ENCODE measurements around the gene LPP. TPM values are rescaled to one million over a fixed set of nuclear protein-coding genes. Genes with fewer than 3 reads are reported as not detected.

The LPP gene
- total and polyA plus RNA-seq, 4 donors: 11.1 to 219 (median 66.5) TPM

DNA sequence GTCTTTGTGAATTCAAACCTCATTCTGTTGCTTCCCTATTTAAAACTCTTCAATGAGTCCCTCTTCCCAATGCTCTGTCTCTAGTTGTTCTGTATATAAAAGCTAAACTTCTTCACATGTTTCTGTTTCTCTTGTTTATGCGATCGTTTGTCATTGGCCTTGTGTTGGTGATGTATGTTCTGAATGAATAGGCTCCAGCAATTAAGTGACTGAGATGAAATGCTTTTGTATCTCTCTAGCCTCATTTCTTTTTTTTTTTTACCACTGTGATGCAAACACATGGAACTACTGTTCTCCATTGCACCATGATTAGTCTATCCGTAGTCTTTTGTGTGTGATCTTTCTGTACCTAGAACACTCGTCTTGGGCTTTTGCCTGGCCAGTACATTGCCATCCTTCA is 637.4 kb downstream of the LPP start:
- TF ChIP-seq, protein P1, sequence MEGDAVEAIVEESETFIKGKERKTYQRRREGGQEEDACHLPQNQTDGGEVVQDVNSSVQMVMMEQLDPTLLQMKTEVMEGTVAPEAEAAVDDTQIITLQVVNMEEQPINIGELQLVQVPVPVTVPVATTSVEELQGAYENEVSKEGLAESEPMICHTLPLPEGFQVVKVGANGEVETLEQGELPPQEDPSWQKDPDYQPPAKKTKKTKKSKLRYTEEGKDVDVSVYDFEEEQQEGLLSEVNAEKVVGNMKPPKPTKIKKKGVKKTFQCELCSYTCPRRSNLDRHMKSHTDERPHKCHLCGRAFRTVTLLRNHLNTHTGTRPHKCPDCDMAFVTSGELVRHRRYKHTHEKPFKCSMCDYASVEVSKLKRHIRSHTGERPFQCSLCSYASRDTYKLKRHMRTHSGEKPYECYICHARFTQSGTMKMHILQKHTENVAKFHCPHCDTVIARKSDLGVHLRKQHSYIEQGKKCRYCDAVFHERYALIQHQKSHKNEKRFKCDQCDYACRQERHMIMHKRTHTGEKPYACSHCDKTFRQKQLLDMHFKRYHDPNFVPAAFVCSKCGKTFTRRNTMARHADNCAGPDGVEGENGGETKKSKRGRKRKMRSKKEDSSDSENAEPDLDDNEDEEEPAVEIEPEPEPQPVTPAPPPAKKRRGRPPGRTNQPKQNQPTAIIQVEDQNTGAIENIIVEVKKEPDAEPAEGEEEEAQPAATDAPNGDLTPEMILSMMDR (IDR thresholded peaks at IDR 0.05; ENCODE audit: control extremely low read depth, extremely low read depth): no peak
- H3K9ac ChIP-seq (ENCODE audit: insufficient read depth in 1 of 2, low read length in 2 of 2): peak overlapping the region in 1 of 2 donors; percentile 26
- no peaks in the 10 kb centered on the region for H3K27me3 ChIP-seq (ENCODE audit: control insufficient read depth in 3 of 3, insufficient read depth in 3 of 3, low read length in 2 of 3)
- WGBS, 2 donors: 84 to 87% methylated on average over 4 of the region's 4 CpGs
- H3K9me3 ChIP-seq (ENCODE audit: control insufficient read depth in 4 of 4, insufficient read depth in 3 of 4, low read length in 3 of 4): no peaks in the 10 kb centered on the region
- peaks cover 0 to 26% (median 5%) of the 10 kb centered on the region in 5 donors for H3K4me1 ChIP-seq (ENCODE audit: control insufficient read depth in 5 of 5, insufficient read depth in 5 of 5, low read length in 5 of 5)
- no peak overlapping the region for H3K27ac ChIP-seq (ENCODE audit: low read depth in 1 of 2, low read length in 1 of 2)
- ATAC-seq (ENCODE audit: insufficient read depth, low FRiP score): no peak
- H3K36me3 ChIP-seq (ENCODE audit: control insufficient read depth in 4 of 4, insufficient read depth in 4 of 4, low read length in 4 of 4): no peaks in the 10 kb centered on the region
- DNase-seq: peak in 2 of 3 donors; percentile 49 to 85
- H3K4me3 ChIP-seq: no peak overlapping the region

DNA sequence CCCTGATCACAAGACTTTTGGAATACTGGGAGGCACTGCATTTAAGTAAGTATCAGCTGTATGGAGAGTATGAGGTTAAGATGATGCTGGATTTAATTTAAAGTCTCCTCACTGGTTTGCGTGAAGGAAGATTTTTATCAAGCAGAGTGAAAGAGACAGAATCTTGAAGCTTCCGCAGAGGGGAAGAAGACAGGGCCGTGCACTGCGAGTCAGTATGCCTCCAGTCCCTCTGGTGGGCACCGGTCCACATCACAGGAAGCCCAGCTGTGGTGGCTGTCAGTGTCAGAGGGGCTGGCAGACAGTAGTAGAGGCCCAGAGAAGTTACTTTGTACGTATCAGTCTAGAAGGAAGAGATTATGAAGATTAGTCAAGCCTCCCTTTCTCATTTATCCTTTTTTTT is 638.8 kb downstream of the LPP start:
- 66 to 70% methylated on average over 6 of the region's 6 CpGs for WGBS, 2 donors
- H3K36me3 ChIP-seq (ENCODE audit: control insufficient read depth in 4 of 4, insufficient read depth in 4 of 4, low read length in 4 of 4): no peaks in the 10 kb centered on the region
- H3K9ac ChIP-seq (ENCODE audit: insufficient read depth in 1 of 2, low read length in 2 of 2): no peak overlapping the region
- peaks cover 0 to 26% (median 4%) of the 10 kb centered on the region in 5 donors for H3K4me1 ChIP-seq (ENCODE audit: control insufficient read depth in 5 of 5, insufficient read depth in 5 of 5, low read length in 5 of 5)
- ATAC-seq (ENCODE audit: insufficient read depth, low FRiP score): no peak
- H3K27me3 ChIP-seq (ENCODE audit: control insufficient read depth in 3 of 3, insufficient read depth in 3 of 3, low read length in 2 of 3): no peaks in the 10 kb centered on the region
- DNase-seq: peak; percentile 69 to 75 (median 75)
- no peak overlapping the region for H3K4me3 ChIP-seq
- TF ChIP-seq, protein P1 (IDR thresholded peaks at IDR 0.05; ENCODE audit: control extremely low read depth, extremely low read depth): no peak
- no peak overlapping the region for H3K27ac ChIP-seq (ENCODE audit: low read depth in 1 of 2, low read length in 1 of 2)
- no peaks in the 10 kb centered on the region for H3K9me3 ChIP-seq (ENCODE audit: control insufficient read depth in 4 of 4, insufficient read depth in 3 of 4, low read length in 3 of 4)

DNA sequence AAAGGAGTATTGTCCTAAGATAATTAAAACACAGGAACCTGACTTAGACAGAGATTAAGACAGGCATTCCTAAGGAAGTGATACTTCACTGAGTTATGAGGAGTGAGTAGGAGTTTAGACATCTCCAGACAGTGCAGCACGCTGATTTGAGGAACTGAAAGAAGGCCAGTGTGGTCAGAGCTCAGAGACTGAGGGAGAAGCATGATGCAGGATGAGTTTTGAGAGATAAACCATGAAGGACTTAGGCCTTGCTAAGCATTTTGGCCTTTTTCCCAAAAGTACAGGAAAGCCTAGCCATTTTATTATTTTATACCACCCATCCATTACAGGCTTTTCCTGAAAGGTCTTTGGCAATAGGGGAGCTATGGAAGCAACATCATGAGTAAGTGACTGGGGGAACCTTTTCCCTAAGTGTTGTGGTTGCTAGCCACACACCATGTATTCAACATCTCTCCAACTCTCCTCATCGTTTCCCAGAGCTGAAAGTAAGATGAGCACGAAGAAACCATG is 642.2 kb downstream of the LPP start:
- TF ChIP-seq, protein P1 (IDR thresholded peaks at IDR 0.05; ENCODE audit: control extremely low read depth, extremely low read depth): no peak
- Histone ChIP-seq H3K27me3 (ENCODE audit: control insufficient read depth in 3 of 3, insufficient read depth in 3 of 3, low read length in 2 of 3) (no peaks in the 10 kb centered on the region), H3K4me1 (ENCODE audit: control insufficient read depth in 5 of 5, insufficient read depth in 5 of 5, low read length in 5 of 5) (peaks cover 2 to 26% (median 6%) of the 10 kb centered on the region in 5 donors), H3K27ac (ENCODE audit: low read depth in 1 of 2, low read length in 1 of 2) (no peak overlapping the region), H3K9me3 (ENCODE audit: control insufficient read depth in 4 of 4, insufficient read depth in 3 of 4, low read length in 3 of 4) (no peaks in the 10 kb centered on the region), H3K36me3 (ENCODE audit: control insufficient read depth in 4 of 4, insufficient read depth in 4 of 4, low read length in 4 of 4) (no peaks in the 10 kb centered on the region), H3K4me3 (no peak overlapping the region), H3K9ac (ENCODE audit: insufficient read depth in 1 of 2, low read length in 2 of 2) (no peak overlapping the region)
- no peak for DNase-seq
- WGBS, 2 donors: 53% methylated on average over 3 of the region's 3 CpGs
- peak; percentile 78 for ATAC-seq (ENCODE audit: insufficient read depth, low FRiP score)

DNA sequence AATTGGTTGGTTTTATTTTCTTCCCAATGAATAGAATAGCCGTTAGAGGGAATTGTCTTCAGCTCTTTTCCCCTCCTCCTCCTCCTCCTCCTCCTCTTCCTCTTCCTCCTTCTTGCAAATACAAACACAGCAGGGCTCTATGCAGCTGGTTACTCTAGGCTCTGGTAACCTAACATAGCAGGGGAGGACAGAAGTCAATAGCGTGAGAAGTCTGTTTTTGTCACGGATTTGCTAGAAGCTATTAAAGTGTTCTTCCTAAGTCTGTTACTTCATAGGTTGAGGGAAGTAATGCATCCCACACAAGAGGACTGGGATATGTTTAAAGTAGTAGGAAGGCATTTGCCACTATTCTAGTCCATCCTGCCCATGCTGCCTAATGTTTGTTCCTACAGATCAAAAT is 643.1 kb downstream of the LPP start:
- H3K27me3 ChIP-seq (ENCODE audit: control insufficient read depth in 3 of 3, insufficient read depth in 3 of 3, low read length in 2 of 3): no peaks in the 10 kb centered on the region
- no peaks in the 10 kb centered on the region for H3K9me3 ChIP-seq (ENCODE audit: control insufficient read depth in 4 of 4, insufficient read depth in 3 of 4, low read length in 3 of 4)
- ATAC-seq (ENCODE audit: insufficient read depth, low FRiP score): no peak
- H3K36me3 ChIP-seq (ENCODE audit: control insufficient read depth in 4 of 4, insufficient read depth in 4 of 4, low read length in 4 of 4): no peaks in the 10 kb centered on the region
- no peak overlapping the region for H3K27ac ChIP-seq (ENCODE audit: low read depth in 1 of 2, low read length in 1 of 2)
- TF ChIP-seq, protein P1 (IDR thresholded peaks at IDR 0.05; ENCODE audit: control extremely low read depth, extremely low read depth): no peak
- no peak overlapping the region for H3K9ac ChIP-seq (ENCODE audit: insufficient read depth in 1 of 2, low read length in 2 of 2)
- peaks cover 2 to 26% (median 9%) of the 10 kb centered on the region in 5 donors for H3K4me1 ChIP-seq (ENCODE audit: control insufficient read depth in 5 of 5, insufficient read depth in 5 of 5, low read length in 5 of 5)
- no peak overlapping the region for H3K4me3 ChIP-seq
- WGBS, 2 donors: 43 to 47% methylated on average over 3 of the region's 3 CpGs
- DNase-seq: no peak
